ENCODE data around the gene BIN1.

BIN1 gene

DNA sequence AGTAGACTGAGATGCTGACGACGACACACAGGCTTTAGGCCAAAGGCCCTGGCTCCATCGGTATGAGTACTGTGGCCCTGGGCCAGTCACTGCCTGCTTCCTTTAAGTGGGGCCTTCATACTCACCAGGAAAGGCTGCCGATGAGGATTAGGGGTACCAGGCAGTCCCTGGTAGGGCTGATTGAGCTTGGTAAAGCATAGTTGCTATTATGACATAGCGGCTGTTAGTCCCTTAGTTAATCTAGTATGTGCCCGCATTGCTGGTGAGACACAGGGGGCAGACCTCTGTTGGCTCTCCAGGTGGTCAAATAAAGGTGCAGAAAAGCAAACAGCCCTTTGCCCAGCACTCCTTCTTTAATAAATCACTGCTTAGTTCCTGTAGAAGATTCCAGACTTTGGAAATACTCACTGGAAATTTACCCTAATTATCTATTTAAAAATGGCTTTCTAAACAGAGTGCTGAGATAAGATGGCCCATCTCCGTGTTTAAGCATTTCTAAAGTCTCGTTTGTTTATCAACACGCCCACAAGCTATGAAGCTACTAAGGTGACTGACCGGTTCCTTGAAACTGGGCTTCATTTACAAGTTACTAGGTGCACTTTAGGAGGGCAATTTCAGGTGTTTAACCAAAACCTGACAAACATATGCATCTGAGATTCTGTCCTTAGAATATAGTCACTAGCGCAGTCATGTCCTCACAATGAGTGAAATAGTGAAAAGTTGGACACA is 8.7 kb upstream of the BIN1 start:
- DNase-seq = no peak
- Histone ChIP-seq H3K4me3 (no peak overlapping the region), H3K27ac (no peak overlapping the region), H3K9me3 (no peaks in the 10 kb centered on the region), H3K27me3 (no peaks in the 10 kb centered on the region), H3K36me3 (no peaks in the 10 kb centered on the region), H3K4me1 (no peaks in the 10 kb centered on the region)
- intact Hi-C loops (cut with DNase I; ENCODE audit: low total_unique reads) = no loop called here
- TF ChIP-seq, protein P1, sequence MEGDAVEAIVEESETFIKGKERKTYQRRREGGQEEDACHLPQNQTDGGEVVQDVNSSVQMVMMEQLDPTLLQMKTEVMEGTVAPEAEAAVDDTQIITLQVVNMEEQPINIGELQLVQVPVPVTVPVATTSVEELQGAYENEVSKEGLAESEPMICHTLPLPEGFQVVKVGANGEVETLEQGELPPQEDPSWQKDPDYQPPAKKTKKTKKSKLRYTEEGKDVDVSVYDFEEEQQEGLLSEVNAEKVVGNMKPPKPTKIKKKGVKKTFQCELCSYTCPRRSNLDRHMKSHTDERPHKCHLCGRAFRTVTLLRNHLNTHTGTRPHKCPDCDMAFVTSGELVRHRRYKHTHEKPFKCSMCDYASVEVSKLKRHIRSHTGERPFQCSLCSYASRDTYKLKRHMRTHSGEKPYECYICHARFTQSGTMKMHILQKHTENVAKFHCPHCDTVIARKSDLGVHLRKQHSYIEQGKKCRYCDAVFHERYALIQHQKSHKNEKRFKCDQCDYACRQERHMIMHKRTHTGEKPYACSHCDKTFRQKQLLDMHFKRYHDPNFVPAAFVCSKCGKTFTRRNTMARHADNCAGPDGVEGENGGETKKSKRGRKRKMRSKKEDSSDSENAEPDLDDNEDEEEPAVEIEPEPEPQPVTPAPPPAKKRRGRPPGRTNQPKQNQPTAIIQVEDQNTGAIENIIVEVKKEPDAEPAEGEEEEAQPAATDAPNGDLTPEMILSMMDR (IDR thresholded peaks at IDR 0.05) = no peak

DNA sequence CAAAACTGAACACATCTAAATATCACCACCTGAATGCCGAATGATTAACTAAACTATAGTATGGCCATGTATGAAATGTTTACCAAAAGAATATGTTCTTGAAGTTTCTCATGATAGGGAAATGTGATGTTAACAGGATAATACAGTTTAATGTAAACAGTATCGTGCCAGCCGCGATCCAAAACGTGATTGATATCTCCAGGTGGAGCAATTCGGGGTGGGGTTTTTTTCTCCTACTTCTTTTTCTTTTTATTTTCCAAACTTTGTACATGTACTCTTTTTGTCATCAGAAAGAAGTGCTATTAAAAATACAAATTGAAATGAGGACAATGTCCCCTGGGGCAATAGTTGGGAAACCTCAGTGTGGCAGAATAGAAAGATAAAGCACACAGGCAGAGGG is 4.0 kb upstream of the BIN1 start:
- intact Hi-C loops (cut with DNase I; ENCODE audit: low total_unique reads) = no loop called here
- H3K27ac ChIP-seq = no peak overlapping the region
- no peaks in the 10 kb centered on the region for H3K27me3 ChIP-seq
- no peak overlapping the region for H3K4me3 ChIP-seq
- peaks cover 0 to 12% (median 6%) of the 10 kb centered on the region in 4 donors for H3K4me1 ChIP-seq
- H3K9me3 ChIP-seq = no peaks in the 10 kb centered on the region
- no peaks in the 10 kb centered on the region for H3K36me3 ChIP-seq
- TF ChIP-seq, protein P1 (IDR thresholded peaks at IDR 0.05) = no peak
- peak in 1 of 2 donors; percentile 12 for DNase-seq

DNA sequence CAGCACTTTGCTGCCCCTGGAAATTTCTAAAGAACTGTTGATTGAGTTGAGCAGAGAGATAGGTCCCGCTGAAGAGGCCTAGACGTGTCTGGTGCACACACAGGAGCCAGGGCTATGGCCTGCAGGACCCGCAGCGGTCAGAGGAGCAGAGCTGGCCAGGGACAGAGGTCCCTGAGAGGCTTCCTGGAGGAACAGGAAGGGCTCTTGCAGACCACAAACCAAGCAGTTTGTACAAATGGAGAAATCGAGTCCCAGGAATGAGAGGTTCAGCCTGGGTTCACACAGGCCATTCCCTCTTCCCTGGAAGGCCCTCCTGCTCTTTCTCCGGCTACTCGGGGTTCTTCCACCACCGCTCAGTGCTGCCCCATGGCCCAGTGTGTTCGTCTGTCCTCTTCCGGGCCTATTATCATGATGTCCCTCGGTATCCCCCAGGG is 1.2 kb upstream of the BIN1 start:
- Histone ChIP-seq H3K36me3 (no peaks in the 10 kb centered on the region), H3K27ac (no peak overlapping the region), H3K27me3 (no peaks in the 10 kb centered on the region), H3K9me3 (no peaks in the 10 kb centered on the region), H3K4me3 (peak overlapping the region in 1 of 2 donors; percentile 63), H3K4me1 (peaks cover 0 to 30% (median 14%) of the 10 kb centered on the region in 4 donors)
- TF ChIP-seq, protein P1 (IDR thresholded peaks at IDR 0.05) = no peak
- no peak for DNase-seq
- intact Hi-C loops (cut with DNase I; ENCODE audit: low total_unique reads) = no loop called here

DNA sequence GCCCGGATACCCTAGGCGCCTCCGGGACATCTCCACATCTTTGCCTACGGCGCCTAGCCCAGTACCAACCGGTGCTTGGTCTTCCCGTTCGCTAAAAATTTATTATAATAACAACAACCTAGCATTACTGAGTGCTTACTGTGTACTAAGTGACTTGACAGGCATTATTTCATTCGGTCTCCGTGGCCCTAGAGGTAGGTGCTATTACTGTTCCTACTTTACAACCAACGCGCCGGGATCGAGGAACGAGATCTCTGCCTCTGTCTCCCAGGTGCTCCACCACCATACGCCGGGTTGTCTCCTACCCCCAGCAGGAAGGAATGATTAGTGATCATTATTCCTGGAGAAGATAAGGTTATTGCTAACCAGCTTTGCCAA is 657 bp upstream of the BIN1 start:
- Histone ChIP-seq H3K4me3 (peak overlapping the region; percentile 57 to 63), H3K27ac (peak overlapping the region; percentile 57 to 77), H3K36me3 (no peaks in the 10 kb centered on the region), H3K4me1 (peaks cover 0 to 30% (median 14%) of the 10 kb centered on the region in 4 donors), H3K27me3 (no peaks in the 10 kb centered on the region), H3K9me3 (no peaks in the 10 kb centered on the region)
- intact Hi-C loops (cut with DNase I; ENCODE audit: low total_unique reads) = no loop called here
- DNase-seq = no peak
- TF ChIP-seq, protein P1 (IDR thresholded peaks at IDR 0.05) = no peak

DNA sequence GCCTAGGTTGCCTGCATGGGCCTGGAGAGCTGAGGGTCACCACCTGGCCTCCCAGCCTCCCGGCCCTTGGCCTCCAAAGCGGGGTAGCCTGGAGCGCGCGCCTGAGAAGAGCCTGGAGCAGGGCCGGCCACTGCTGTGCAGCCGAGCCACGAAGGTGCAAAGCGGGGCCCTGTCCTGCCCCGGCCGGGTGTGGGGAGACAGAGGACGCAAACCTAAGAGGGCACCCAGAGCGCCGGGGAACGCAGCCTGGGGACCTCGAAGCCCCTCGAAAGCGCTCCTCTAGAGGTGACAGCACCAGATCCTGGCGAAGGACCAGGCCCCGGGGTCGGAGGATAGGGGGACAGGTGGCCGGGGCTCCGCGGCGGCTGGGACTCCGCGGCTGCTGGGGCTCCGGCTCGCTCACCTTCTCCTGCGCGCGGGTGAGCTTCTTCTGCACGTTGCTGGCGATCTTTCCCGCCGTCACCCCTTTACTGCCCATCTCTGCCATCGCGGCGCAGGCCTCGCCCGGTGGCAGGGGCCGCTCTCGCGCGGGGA is 430 bp downstream of the BIN1 start:
- H3K4me1 ChIP-seq = peaks cover 0 to 30% (median 14%) of the 10 kb centered on the region in 4 donors
- intact Hi-C loops (cut with DNase I; ENCODE audit: low total_unique reads) = no loop called here
- TF ChIP-seq, protein P1 (IDR thresholded peaks at IDR 0.05) = no peak

More for the DNA sequence above, 430 bp downstream of the BIN1 start:
- H3K4me3 ChIP-seq = peak overlapping the region; percentile 57 to 63
- no peak for DNase-seq
- no peaks in the 10 kb centered on the region for H3K27me3 ChIP-seq
- peak overlapping the region; percentile 57 to 77 for H3K27ac ChIP-seq
- H3K9me3 ChIP-seq = no peaks in the 10 kb centered on the region
- no peaks in the 10 kb centered on the region for H3K36me3 ChIP-seq
